NK-92 (cell line): Measurements from ENCODE around the gene NTF3.
"Not testable (repeated sequence)": the region's sequence is repeated elsewhere in the genome, so short reads cannot be mapped to it uniquely, and the experiment has no call there.

Experiments
- DNase-seq: peaks from one replicate; lab custom pipeline; 2025; ENCODE audit not compliant: unreplicated experiment; lab: John Stamatoyannopoulos, UW

The NTF3 gene

GRCh38 chr12:5524769-5525436 lies 93.0 kb downstream of the NTF3 start:
- DNase-seq = no peak

- no peak for DNase-seq
Measured at GRCh38 chr12:5525783-5526367, 94.0 kb downstream of the NTF3 start.

GRCh38 chr12:5533368-5533767 lies 101.5 kb downstream of the NTF3 start:
- no peak for DNase-seq

GRCh38 chr12:5534426-5535199 lies 102.7 kb downstream of the NTF3 start:
- DNase-seq = no peak

GRCh38 chr12:5535541-5535940 lies 103.6 kb downstream of the NTF3 start:
- no peak for DNase-seq

- not testable (repeated sequence) for DNase-seq
Measured at GRCh38 chr12:5537026-5537615, 105.2 kb downstream of the NTF3 start.

GRCh38 chr12:5537771-5538170 lies 105.9 kb downstream of the NTF3 start:
- no peak for DNase-seq
